ENCODE data around the gene POU2F3.

The POU2F3 gene

GRCh38 chr11:120337355-120338106 is 97.6 kb downstream of the POU2F3 start:
- DNase-seq (ENCODE audit: low read depth, low spot score): no peak

- no peak for DNase-seq (ENCODE audit: low read depth, low spot score)
These were observed 98.4 kb downstream of the POU2F3 start for GRCh38 chr11:120338107-120338933.

GRCh38 chr11:120339394-120339890 is 99.5 kb downstream of the POU2F3 start:
- no peak for DNase-seq (ENCODE audit: low read depth, low spot score)

GRCh38 chr11:120340529-120340928 is 100.6 kb downstream of the POU2F3 start:
- no peak for DNase-seq (ENCODE audit: low read depth, low spot score)

GRCh38 chr11:120342226-120342625 is 102.3 kb downstream of the POU2F3 start:
- DNase-seq (ENCODE audit: low read depth, low spot score): no peak

GRCh38 chr11:120342678-120343077 is 102.7 kb downstream of the POU2F3 start:
- no peak for DNase-seq (ENCODE audit: low read depth, low spot score)

GRCh38 chr11:120343429-120343828 is 103.5 kb downstream of the POU2F3 start:
- DNase-seq (ENCODE audit: low read depth, low spot score): no peak

GRCh38 chr11:120344302-120345004 is 104.5 kb downstream of the POU2F3 start:
- no peak for DNase-seq (ENCODE audit: low read depth, low spot score)

- no peak for DNase-seq (ENCODE audit: low read depth, low spot score)
These were observed 106.3 kb downstream of the POU2F3 start for GRCh38 chr11:120346233-120346632.

- DNase-seq (ENCODE audit: low read depth, low spot score): no peak
These were observed 110.7 kb downstream of the POU2F3 start for GRCh38 chr11:120350637-120351036.

- DNase-seq (ENCODE audit: low read depth, low spot score): no peak
These were observed 112.5 kb downstream of the POU2F3 start for GRCh38 chr11:120352405-120352804.

GRCh38 chr11:120354068-120354467 is 114.1 kb downstream of the POU2F3 start:
- DNase-seq (ENCODE audit: low read depth, low spot score): no peak

GRCh38 chr11:120354779-120355178 is 114.8 kb downstream of the POU2F3 start:
- DNase-seq (ENCODE audit: low read depth, low spot score): peak; percentile 71

GRCh38 chr11:120357620-120358019 is 117.7 kb downstream of the POU2F3 start:
- DNase-seq (ENCODE audit: low read depth, low spot score): no peak

GRCh38 chr11:120358729-120359128 is 118.8 kb downstream of the POU2F3 start:
- DNase-seq (ENCODE audit: low read depth, low spot score): no peak

- DNase-seq (ENCODE audit: low read depth, low spot score): no peak
These were observed 123.5 kb downstream of the POU2F3 start for GRCh38 chr11:120363436-120363835.

- no peak for DNase-seq (ENCODE audit: low read depth, low spot score)
These were observed 125.6 kb downstream of the POU2F3 start for GRCh38 chr11:120365512-120365911.

Measured in brain pericyte (primary cell).